Coronary artery (tissue), 2 donors: ENCODE results near the gene NNT.

ENCODE experiments used
- DNase-seq: peaks from one replicate; pipeline ENCODE4 v3.0.0-alpha.2; 2017; ENCODE audit warnings: low spot score
- H3K27ac ChIP-seq, 2 donors: fragments of 200-600 bp; sonication (generic); one replicate each; pipeline ENCODE4 v1.5.1; 2016 to 2019
- H3K4me3 ChIP-seq: fragments of 200-600 bp; sonication (generic); 2 replicates; pipeline ENCODE4 v1.5.1; 2016; ENCODE audit warnings: mild to moderate bottlenecking, moderate library complexity
- TF ChIP-seq, protein P1 (sequence below): fragments of 200-600 bp; sonication (generic); IDR thresholded peaks from one replicate; pipeline ENCODE4 v1.5.1; 2019; ENCODE audit warnings: antibody characterized with exemption

NNT gene

DNA sequence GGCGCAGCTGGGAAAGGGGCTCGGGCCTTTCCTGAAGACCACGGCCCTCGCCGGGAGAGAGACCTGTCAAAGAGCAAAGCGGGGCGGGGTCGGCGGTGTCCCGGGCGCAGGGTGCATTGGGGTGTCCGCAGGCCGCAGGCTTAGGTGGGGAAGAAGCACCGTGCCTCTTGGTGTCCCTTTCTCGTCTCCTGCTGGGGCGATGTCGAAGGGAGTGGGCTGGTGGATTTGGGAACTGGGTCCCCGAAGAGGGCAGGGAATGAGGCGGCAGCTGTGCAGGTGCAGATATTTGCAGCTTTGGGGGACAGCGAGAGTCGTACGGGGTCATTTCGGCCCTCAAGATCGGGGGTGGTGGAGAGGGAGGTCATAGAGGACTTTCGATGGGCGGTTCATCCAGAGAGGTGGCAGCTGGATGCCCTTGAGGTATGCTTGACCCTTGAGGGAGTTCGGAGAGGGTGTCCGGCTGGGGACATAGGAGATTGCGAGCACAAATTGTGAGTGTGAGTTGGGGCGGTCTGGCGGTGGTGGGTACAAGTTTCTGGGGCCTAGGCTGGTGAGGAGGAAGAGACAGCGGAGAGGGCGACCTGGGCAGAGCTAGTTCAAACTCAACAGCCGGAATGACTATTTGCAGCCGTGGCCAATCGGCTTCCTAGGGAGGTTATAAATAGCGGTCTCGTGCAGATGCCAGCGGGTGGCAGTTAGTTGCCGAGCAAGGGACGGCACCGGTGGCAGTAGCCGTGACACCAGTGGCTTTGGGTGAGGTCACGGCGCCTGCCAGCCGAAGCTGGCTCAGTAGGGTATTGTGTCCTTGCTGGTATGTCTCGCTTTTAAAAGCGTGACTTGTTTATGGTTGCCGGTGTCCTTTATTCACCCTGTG lies 601 bp downstream of the NNT start:
- Histone ChIP-seq H3K27ac (peak overlapping the region; percentile 90), H3K4me3 (peak overlapping the region; percentile 83)
- TF ChIP-seq, protein P1, sequence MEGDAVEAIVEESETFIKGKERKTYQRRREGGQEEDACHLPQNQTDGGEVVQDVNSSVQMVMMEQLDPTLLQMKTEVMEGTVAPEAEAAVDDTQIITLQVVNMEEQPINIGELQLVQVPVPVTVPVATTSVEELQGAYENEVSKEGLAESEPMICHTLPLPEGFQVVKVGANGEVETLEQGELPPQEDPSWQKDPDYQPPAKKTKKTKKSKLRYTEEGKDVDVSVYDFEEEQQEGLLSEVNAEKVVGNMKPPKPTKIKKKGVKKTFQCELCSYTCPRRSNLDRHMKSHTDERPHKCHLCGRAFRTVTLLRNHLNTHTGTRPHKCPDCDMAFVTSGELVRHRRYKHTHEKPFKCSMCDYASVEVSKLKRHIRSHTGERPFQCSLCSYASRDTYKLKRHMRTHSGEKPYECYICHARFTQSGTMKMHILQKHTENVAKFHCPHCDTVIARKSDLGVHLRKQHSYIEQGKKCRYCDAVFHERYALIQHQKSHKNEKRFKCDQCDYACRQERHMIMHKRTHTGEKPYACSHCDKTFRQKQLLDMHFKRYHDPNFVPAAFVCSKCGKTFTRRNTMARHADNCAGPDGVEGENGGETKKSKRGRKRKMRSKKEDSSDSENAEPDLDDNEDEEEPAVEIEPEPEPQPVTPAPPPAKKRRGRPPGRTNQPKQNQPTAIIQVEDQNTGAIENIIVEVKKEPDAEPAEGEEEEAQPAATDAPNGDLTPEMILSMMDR: no peak
- peak; percentile 84 for DNase-seq

DNA sequence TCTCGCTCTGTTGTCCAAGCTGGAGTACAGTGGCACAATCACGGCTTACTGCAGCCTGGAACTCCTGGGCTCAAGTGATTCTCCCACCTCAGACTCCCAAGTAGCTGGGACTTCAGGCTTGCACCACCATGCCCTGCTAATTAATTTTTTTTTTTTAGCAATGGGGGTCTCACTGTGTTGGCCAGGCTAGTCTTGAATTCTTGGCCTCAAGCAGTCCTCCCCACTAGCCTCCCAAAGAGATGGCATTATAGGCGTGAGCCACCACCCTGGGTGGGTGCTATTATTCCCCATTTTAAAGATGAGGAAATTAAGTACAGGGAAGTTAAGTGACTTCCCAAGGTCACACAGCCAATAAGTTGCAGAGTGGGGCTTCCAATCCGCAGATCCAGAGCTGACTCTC lies 1.7 kb downstream of the NNT start:
- TF ChIP-seq, protein P1: no peak
- Histone ChIP-seq H3K27ac (no peak overlapping the region), H3K4me3 (no peak overlapping the region)
- DNase-seq: no peak

DNA sequence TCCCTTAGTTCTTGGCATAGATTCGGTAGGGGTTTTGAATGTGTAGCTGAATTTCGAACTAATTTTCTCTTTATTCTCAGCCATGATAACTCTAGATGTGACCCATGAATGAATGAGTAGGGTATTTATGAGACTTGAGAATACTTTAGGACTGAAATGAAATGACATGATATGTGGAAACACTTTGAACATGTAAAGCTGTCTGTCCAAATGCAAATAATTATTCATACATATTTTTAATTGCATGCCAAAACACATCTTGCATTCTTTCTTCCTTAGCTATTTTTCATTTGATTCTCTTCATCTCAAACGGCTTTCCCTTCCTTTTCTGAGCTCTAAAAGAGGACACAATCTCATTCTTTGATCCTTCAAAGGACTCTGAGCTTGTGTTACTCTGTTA lies 3.4 kb downstream of the NNT start:
- Histone ChIP-seq H3K27ac (no peak overlapping the region), H3K4me3 (no peak overlapping the region)
- TF ChIP-seq, protein P1: no peak
- no peak for DNase-seq

DNA sequence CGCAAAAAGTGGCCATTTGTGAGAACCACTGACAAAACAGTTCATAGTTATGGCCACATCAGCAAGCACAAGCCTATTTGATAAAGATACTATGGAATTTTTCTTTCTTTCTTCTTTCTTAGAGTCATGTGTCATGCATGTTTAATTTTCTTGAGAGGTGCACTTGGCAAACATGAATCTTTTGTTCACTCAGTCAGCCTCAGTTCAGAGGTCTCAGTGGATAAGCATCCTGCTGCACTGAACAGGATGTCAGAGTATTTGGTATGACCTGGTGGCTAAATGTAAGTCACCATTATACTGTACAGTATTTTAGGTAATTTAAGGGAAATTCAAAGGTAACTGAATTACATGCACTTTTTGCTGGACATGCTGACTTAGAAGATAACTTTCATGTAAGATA lies 5.4 kb downstream of the NNT start:
- no peak for DNase-seq
- no peak overlapping the region for H3K4me3 ChIP-seq
- H3K27ac ChIP-seq: no peak overlapping the region
- TF ChIP-seq, protein P1: no peak

DNA sequence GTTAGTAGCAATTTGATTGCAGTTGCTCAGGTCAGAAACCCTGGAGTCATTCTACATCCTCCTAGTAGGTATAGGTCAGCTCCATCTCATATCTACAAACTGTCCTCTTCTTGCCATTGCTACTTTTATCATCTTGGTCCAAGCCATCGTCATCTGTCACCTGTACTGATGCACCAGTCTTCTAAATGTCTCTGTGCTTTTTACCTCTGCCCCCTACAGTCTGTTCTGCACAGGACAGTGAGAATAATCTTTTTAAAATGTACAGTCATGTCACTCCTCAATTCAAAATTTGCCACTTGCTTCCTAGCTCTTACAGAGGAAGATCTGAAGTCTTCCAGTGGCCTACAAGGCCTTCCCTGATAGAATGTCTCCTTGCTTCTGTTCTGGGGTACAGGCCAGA lies 6.8 kb downstream of the NNT start:
- TF ChIP-seq, protein P1: no peak
- Histone ChIP-seq H3K4me3 (no peak overlapping the region), H3K27ac (no peak overlapping the region)
- DNase-seq: no peak

DNA sequence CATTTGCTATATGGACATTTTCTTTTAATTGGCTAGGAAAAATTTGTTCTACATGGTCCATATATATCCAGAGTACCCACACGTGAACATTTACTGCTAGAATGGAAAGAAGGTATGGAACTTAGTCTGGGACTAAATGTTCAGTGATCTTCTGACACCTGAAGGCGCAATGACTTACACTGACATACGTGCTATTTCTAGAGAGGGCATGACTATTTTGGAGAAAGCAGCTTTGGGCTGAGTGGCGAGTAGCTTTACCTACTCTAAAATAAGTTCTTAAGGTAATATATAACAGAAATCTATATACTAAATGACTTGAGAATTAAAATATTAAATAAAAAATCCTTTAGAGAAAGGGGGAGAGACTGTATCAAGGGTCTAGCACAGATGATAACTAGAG lies 10.4 kb downstream of the NNT start:
- Histone ChIP-seq H3K27ac (no peak overlapping the region), H3K4me3 (no peak overlapping the region)
- TF ChIP-seq, protein P1: no peak
- no peak for DNase-seq

DNA sequence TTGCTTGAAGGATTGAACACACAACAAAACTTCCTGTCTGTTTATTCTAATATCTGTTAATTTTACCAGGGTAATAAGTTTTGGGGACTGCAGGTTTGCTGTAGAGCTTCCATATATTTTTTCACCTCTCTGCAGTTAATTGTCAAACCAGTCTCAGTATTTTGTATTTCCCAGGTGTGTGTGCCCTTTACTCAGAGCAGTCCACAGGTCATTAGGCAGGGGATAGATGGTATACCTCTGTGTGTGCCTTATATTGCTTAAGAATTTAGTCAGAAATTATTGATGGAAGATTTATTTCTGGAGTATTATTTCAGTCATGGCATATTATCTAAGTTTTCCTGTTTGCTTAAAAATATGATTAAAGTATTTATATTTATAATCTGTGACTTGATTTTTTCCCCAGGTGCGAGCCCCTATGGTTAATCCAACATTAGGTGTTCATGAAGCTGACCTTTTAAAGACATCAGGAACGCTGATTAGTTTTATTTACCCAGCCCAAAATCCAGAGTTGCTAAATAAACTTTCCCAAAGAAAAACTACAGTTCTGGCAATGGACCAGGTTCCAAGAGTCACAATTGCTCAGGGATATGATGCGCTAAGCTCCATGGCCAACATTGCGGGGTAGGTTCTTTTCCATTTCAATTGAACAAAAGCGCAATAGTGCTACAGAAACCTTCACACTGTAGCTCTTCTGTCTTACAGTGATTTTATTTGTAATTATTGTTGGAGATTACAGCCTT lies 12.6 kb downstream of the NNT start:
- TF ChIP-seq, protein P1: no peak
- no peak for DNase-seq
- no peak overlapping the region for H3K27ac ChIP-seq
- H3K4me3 ChIP-seq: no peak overlapping the region
